ENCODE results near the gene MRTFB. TPM values are rescaled to one million over a fixed set of nuclear protein-coding genes. Genes with fewer than 3 reads are reported as not detected.

Gene MRTFB
- total RNA-seq, 1 experiment from 2014 or later = 7.7 TPM

DNA sequence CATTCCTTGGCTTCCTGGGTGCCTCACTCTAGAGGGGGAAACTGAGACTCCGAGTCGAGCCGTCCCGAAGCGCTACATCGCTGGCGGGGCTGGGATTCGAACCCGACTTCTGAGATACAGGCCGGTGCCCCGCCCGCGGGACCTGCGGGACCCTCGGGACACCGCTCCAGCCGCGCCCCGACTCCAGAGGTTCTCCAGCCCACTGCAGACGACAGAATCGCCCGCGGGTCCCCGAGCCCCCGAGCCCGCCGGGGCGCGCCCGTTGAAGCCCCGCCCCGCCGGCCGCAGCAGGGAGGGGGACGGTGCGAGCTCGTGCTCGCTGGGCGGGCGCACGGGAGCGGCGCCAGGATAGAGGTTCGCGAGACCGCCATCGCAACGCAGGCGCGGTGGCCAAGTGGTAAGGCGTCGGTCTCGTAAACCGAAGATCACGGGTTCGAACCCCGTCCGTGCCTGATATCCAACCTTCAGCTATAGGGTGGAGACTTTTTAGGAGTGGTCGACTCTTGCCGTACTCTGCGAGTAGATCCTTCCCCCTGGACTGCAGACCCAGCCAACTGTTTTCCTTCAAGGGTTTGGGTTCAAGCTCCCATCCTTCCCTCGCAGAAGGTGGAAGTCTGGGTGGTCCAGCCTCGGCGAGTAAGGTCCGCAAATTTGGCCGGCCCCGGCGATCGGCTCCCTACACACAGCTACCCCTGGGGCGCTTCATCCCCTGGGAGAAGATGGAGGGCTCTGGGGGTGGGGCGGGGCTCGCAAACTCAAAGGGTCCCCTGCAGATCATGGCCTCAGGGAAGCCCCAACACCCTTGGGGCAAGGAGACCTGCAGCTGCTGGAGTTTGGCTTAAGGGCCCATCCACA lies 214.6 kb downstream of the MRTFB start:
- DNase-seq (ENCODE audit: low read depth) = peak; percentile 97
- in situ Hi-C loops (cut with HindIII; ENCODE audit: low pct_unique_long_range_greater_than_20kb, low sequenced_read_pairs) = no loop called here

DNA sequence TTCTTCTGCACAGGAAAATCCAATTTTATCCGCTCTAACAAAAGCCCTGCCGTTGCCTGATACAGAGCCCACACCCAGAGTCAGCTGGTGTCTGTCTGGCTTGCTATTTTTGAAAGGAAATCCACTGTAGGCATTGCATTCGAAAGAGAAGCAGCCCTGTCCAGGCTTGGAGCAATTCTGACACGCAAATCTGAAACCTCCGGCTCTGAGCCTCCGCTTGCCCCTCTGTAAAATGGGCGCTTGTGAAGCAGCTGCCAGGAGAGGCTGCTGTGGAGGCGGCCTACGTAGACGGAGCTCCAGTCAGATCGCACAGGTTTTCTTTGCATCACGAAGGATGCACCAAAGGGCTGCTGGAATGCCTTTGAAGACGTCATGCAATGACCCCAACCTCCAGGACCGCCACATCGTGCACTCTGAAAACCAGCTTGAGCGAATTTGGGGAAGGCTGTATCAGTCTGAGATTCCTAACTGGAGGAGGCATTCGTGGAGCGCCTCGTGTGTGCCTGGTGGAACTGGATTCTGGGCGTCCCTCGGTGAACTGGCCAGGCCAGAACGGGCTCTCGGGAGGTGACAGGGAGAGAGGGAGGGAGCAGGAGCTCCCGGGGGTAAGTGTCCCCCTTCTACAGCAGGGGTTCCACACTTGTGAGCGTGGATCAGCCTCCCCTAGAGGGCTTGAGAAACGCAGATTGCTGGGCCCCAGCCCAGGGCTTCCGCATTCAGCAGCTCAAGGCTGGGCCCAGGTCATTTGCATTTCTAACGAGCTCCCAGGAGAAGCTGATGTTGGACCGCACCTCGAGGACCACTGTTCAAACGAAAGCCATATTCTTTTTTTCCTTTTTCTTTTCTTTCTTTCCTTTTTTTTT lies 215.5 kb downstream of the MRTFB start:
- in situ Hi-C loops (cut with HindIII; ENCODE audit: low pct_unique_long_range_greater_than_20kb, low sequenced_read_pairs) = no loop called here

DNA sequence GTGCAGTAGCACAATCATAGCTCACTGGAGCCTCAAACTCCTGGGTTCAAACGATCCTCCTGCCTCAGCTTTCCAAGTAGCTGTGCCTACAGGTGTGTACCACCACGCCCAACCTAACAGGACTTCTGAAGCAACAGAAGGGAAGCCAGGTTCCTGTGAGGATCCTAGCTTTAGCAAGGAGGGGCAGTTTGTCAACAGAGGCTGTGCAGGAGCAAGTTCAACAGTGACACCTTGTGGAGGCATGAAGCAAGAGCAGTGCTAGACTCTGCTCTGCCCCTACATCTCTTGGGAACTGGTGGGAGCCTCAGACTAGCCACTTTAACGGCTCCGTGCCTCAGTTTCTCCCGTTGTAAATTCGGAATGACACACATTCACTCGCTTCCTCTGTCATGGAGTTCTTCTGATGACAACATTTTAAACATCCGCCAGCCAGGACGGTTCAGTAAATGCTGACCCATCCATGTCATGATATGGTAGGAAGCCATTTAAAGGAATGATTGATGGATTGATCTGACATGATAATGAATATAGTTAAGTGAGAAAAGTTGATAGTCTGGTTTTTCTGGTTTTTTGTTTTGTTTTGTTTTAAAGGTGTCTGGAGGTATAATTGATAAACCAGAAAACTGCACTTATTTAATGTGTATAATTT lies 218.7 kb downstream of the MRTFB start:
- in situ Hi-C loops (cut with HindIII; ENCODE audit: low pct_unique_long_range_greater_than_20kb, low sequenced_read_pairs) = no loop called here
- peak; percentile 39 for DNase-seq (ENCODE audit: low read depth)

More for the DNA sequence above, 215.5 kb downstream of the MRTFB start:
- no peak for DNase-seq (ENCODE audit: low read depth)

DNA sequence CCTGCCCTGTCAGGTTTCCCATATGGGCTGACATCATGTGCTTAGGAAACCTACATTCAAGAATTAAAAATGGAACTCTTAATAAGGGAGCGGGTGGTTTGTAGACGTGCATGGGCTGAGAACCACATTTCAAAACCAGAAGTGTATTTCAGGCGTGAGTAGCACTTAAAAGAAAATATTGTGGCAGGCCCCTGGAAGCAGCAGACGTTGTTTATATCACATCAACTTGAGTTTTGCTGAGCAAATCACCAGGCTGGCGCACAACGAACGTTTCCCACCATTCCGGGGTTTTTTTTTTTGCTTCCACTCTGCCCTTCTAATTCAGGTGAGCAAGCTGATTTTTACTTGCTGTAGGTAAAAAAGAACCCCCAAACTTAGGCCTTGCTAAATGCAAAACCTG lies 220.2 kb downstream of the MRTFB start:
- in situ Hi-C loops (cut with HindIII; ENCODE audit: low pct_unique_long_range_greater_than_20kb, low sequenced_read_pairs) = no loop called here
- no peak for DNase-seq (ENCODE audit: low read depth)

DNA sequence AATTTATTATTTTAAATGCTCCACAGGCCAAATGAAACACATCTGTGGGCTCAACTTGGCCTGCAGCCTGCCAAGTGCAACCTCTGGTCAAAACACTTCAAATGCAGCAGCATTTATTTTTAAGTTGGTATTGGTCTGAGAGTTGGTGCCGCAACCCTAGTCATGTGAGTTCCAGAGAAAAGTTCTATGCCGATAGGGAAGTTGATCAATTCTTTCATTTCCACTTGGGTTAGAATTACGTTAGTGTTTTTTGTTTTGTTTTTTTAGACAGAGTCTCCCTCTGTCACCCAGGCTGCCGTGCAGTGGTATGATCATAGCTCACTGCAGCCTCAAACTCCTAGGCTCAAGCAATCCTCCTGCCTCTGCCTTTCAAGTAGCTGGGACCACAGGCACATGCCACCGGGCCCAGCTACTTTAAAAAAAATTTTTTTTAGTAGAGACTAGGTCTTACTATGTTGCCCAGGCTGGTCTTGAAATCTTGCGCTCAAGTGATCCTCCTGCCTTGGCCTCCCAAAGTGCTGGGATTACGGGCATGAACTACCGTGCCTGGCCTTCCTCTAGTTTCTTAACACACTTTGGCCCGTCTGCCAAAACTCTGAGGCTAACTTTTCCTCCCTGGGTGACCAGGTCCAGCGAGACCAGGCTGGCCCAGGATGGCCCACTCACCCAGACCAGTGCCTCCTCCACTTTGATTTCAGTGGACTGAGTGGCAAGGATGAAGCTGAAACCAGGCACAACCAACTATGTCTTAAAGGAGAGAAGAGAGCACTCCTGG lies 221.1 kb downstream of the MRTFB start:
- no peak for DNase-seq (ENCODE audit: low read depth)
- in situ Hi-C loops (cut with HindIII; ENCODE audit: low pct_unique_long_range_greater_than_20kb, low sequenced_read_pairs) = no loop called here

DNA sequence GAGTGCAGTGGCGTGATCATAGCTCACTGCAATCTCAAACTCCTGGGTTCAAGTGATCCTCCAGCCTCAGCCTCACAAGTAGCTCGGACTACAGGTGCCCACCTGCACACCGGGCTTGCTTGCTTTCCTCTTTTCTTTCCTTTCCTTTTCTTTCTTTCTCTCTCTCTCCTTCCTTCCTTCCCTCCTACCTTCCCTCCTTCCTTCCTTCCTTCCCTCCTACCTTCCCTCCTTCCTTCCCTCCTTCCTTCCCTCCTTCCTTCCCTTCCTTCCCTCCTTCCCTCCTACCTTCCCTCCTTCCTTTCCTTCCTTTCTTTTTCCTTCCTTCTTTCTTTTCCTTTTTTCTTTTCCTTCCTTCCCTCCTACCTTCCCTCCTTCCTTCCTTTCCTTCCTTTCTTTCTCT lies 225.5 kb downstream of the MRTFB start:
- DNase-seq (ENCODE audit: low read depth) = no peak
- in situ Hi-C loops (cut with HindIII; ENCODE audit: low pct_unique_long_range_greater_than_20kb, low sequenced_read_pairs) = no loop called here

DNA sequence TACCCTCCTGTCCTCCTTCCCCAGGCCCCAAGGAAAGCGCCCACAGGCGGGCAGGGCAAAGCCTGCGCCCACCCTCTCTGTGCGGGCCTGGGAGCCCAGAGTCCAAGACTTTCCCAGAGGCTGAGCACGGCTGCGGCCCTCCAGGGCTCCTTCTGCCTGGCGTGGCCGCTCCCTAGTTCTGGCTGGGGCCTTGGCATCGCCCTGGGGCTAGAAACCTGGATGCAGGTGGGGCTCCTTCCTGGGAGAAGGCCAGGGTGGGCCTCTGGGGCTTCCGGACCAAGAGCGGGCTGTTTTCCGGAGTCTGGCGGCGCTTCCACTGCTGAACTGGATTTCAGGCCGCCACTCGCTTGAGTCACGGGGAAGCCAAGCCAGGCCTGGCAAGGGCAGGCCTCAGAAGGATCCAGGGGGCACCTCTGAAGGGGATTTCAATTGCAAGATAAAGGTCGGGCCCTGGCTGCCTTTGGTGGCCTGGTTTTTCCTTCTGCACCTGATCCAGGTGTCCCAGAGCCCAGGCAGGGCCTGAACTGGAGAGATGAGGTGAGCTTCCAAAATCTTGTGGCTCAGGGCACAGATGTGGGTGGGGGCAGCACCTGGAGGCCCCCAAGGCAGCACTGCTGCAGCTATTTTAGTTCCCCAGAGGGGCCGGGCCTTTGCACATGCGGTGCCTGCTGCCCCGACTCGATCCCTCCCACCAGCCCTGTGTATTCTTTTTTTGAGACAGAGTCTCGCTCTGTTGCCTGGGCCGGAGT lies 227.4 kb downstream of the MRTFB start:
- no peak for DNase-seq (ENCODE audit: low read depth)
- in situ Hi-C loops (cut with HindIII; ENCODE audit: low pct_unique_long_range_greater_than_20kb, low sequenced_read_pairs) = no loop called here

DNA sequence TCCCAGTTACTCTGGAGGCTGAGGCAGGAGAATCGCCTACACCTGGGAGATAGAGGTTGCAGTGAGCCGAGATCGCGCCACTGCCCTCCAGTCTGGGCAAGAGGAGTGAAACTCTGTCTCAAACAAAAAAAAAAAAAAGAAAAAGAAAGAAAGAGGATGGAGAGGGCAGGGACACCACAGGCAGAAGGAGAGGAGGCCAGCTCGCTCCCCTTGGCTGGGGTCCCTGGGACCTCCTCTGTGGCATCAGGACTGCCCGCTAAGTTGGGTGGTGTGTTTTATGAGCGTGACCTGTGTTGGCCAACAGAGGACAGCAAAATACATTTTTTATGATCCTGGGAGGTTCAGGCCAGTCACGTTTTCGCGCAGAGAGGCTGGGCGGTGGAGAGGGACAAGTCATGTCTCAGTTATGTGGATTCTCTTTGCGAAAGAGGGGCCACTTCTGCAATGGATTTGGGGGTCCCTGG lies 229.6 kb downstream of the MRTFB start:
- in situ Hi-C loops (cut with HindIII; ENCODE audit: low pct_unique_long_range_greater_than_20kb, low sequenced_read_pairs) = no loop called here
- peak; percentile 79 for DNase-seq (ENCODE audit: low read depth)

DNA sequence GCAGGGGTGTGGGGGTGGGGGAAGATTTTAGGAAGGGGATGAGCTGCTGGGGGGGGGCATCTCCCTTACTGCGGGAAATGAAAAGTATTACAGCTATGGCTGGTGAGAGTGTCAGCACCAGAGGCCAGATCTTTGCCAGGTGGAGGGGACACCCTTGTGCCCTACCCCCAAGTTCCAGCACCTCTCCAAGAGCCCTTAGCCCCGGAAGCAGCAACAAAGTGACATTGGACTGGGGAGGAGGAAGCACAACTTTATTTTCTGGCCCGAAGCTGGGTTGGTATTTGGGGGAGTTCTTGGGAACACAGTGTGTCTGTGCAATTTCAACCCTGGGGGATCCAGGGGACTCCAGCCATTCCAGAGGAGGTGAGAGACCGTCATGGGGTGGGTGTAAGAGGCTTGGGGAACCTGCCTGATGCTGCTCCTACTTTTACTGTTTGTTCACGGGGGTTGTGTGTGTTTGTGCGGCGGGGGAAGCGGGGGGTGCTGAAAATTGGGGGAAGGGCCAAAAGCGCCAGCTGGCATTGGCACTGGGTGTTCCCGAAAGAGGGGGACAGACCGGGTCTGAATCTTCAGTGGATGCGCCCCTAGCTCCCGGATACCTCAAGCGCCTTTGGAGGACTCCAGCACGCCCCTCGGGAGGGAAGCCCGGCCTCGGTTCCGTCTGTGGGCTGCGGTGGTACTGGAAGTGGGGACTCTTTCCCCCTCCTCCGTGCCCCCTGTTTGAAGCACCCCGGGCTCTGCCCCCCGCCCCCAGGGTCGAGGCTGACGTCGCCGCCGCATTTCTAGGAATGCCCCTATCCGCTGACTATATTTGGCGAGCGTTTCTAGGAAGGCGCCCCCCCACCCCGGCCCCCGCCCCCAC lies 230.3 kb downstream of the MRTFB start:
- DNase-seq (ENCODE audit: low read depth) = peak; percentile 59
- in situ Hi-C loops (cut with HindIII; ENCODE audit: low pct_unique_long_range_greater_than_20kb, low sequenced_read_pairs) = no loop called here

DNA sequence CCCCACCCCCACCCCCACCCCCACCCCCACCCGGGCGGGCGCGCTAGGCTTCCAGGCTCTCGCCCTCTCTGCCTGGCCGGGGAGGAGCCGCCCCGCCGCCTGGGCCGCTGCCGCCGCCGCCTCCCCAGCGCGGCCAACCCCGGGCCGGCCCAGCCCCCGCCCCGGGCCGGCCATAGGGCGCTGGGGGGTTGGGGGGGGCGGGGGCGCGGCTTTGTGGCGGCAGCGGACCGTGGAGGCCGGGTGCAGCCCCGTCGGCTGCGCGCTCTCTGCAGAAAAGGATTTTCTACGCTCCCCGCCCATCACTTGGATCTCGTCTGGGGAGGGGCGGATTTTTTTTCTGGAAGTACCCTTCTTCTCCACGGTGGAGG lies 230.9 kb downstream of the MRTFB start:
- DNase-seq (ENCODE audit: low read depth) = peak; percentile 82
- in situ Hi-C loops (cut with HindIII; ENCODE audit: low pct_unique_long_range_greater_than_20kb, low sequenced_read_pairs) = no loop called here

DNA sequence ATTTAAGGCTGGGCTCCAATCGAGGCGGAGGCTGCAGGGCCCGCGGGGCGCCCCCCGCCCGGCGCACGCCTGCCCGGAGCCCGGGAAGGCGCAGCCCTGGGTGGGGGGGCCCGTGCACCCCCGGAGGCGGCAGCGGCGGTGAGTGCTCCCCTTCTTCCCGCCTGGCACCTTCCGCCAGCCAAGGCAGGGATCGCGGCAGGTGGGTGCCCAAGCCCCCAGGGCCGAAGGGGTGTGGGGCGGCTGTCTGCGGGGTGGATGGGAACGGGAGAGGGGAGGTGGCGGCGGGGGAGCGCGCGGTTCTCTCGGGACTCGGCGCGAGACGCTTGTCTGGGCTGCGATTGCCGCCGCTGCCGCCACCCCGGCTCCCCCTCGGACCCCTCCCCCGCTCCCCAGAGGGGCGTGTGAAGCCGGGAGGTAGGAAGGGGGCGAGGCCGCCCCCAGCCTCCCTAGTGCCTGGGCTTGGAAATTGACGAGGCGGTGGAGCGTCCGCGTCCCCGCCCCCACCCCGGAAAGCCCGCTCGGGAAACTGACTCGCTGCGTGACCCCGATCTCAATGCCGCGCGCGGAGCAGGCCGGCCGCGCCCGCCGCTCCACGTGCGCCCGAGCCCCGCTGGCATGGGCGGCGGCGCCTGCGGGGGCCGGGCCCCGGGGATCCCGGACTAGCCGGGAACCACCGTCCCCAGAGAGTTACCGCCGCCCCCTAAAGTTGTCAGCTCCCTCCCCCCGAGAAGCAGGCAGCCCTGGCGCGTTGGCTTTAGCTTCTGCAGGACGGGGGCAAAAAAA lies 231.5 kb downstream of the MRTFB start:
- in situ Hi-C loops (cut with HindIII; ENCODE audit: low pct_unique_long_range_greater_than_20kb, low sequenced_read_pairs) = no loop called here
- no peak for DNase-seq (ENCODE audit: low read depth)

DNA sequence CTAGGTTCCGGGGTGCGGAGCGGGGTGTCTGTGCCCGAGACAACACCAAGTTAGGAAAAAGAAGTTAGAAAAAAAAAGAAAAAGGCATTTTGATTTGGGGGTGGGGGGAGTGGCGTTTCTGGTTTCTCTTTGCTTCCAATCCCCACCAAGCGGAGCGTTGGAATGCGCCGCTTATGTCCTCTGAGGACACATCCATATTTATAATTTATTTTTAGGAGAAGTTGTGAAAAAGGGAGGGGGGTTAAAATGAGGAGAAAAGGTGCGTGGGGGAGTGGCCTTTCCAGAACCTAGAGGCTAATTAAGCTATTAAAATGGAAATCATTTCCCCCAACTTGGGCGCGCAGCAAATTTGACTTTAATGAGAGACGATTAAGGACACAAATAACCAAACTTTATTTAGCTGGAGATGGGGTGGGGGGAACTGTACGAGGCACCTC lies 232.1 kb downstream of the MRTFB start:
- in situ Hi-C loops (cut with HindIII; ENCODE audit: low pct_unique_long_range_greater_than_20kb, low sequenced_read_pairs) = no loop called here

DNA sequence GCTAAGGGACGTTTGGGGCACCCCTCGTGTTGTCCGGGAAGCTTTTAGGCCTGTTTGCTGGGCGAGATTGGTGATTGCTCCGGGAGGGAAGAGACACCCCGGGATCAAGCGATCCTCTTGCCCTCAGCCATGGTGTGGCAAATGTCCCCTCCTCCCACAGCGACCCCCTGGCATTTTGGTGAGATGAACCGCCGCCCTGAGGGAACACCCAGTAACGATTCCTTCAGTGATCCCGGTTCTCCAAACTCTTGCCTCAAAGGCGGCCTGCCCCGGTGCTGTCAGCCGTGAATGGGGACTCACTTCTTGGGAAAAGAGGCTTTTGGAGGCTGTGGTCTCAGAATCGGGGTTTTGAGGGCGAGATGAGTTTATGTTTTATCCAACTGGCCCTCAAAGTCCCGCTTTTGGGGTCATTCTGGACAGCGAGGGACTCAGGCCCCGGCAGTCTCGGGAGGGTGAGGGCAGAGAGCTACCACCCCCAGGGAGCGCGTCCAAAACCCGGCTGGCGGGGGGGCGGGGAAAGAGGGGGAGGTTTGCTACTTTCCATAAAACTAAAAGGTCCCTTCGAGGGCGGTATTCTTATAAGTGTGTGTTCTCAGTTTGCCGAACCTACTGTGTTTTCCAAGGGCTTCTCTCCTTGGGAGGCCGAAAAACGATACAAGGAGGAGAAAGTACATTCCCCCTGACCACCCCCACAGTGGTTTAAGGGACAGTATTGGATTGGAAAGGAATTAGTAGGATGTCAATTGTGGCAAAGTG lies 232.7 kb downstream of the MRTFB start:
- in situ Hi-C loops (cut with HindIII; ENCODE audit: low pct_unique_long_range_greater_than_20kb, low sequenced_read_pairs) = no loop called here

More for the DNA sequence above, 232.1 kb downstream of the MRTFB start:
- peak; percentile 39 for DNase-seq (ENCODE audit: low read depth)

DNA sequence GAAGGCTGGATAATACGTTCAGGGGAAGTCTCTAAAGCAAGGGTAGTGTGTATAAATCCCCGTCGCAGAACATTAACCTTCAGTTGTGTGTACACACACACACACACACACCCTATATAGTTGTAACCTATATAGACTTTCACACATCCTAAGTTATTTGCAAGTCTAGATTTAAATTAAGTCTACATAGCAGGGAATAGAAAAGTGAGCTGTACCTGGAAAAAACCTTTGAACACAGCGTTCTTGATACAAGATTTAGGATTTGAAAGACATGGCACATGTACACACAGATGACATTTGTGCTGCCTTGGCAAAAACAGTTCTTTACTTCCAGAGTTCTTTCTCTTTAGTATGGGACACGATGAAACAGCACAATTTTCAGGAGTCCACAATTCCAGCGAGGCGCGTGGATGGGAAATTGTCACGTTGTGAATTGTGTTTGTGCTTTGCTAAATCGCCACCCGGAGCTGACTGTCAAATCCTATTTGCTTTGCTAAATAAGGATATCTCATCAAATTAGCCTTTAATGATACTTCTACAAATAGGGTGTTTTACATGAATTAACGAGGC lies 233.9 kb downstream of the MRTFB start:
- in situ Hi-C loops (cut with HindIII; ENCODE audit: low pct_unique_long_range_greater_than_20kb, low sequenced_read_pairs) = no loop called here
- peak; percentile 37 for DNase-seq (ENCODE audit: low read depth)

More for the DNA sequence above, 232.7 kb downstream of the MRTFB start:
- peak; percentile 47 for DNase-seq (ENCODE audit: low read depth)

Data from Caki2 (cell line).